ENCODE measurements around the gene PARD3B.
"Not testable (repeated sequence)": the region's sequence is repeated elsewhere in the genome, so short reads cannot be mapped to it uniquely, and the experiment has no call there.

Gene PARD3B

GRCh38 chr2:205451901-205452512, 906.7 kb downstream of the PARD3B start:
- DNase-seq, result no peak

DNA sequence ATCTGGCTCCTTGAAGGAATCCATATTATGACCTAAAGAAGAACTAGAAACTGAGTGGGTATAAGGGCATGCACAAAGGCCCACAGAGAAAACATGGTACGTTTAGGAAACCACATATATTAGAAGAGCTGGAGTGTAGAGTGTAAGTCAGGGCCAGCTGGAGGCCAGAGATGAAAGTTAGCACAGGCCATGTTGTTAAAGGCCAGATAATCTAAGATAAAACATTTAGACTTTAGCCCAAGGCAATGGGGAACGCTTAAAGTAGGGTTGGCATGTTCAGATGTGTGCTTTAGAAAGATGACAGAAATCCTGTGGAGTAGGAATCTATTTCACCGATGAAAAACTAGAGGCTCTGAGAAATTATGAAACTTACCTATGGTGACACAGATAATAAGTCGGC, 907.9 kb downstream of the PARD3B start:
- no peak for DNase-seq

DNA sequence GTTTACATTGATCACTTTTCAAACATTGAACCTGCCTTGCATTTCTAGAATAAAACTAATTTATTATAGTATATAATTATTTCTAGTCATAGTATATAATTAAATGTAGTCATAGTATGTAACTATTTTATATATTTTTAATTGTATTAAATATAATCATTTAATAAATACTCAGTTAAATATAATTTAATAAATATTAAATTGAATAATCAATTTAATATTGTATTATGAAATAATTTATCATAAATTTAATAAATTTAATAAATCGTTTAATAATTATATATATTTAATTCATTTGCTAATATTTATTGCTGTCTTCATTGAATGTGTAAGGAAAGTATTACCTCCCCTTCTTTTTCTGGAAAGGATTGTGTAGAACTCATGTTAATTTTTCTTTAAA, 911.4 kb downstream of the PARD3B start:
- DNase-seq, result no peak

- no peak for DNase-seq
These were observed 914.9 kb downstream of the PARD3B start for GRCh38 chr2:205460217-205460616.

DNA sequence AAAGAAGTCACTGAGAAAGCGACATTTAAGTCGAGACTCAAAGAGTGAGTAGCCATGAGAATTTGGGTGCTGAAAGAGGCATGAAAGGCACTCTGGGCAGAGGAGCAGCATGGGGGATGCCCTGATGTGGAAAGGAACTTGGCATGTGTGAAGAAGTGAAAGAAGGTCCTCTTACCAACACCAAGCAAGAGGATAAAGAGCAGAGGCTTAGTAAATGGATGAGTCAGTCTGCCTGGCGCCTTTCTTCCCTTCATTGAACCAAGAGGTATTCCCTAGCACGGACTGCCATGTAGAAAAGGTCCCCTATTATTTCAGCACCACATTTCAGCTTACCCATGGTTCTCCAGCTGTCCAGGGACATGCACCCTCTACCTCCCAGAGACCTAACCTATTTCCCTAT, 915.9 kb downstream of the PARD3B start:
- no peak for DNase-seq

GRCh38 chr2:205461678-205462665, 916.7 kb downstream of the PARD3B start:
- DNase-seq, result no peak

DNA sequence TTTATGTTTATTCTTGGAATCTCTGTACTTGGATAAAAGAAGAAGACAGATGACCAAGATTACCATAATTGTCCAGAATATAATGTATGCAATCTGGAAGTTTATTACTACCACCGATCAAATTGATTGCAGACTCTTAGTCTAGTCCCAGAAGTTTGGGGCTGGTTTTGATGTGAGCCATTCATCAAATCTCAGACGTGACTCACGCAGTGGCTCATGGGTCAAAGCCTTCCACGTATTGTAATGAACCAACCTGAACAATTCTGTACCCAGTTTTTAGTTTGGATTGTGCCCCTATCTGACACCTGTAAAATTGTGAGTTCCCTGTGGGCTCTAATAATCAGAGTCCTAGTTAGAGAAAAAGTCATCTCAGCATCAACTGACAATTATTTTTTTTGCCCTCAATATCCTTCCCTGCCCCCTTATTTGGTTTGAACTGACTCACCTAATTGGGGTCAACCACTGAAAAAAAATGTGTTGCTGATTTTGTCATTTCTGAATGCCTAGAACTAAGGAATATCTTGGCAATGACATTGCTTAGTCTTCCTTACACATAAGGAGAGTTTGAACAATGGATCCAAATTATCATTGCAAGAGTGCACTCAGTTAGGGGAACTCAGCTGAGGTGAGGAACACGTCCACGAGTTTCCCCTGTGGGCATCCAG, 917.5 kb downstream of the PARD3B start:
- DNase-seq, result no peak

DNA sequence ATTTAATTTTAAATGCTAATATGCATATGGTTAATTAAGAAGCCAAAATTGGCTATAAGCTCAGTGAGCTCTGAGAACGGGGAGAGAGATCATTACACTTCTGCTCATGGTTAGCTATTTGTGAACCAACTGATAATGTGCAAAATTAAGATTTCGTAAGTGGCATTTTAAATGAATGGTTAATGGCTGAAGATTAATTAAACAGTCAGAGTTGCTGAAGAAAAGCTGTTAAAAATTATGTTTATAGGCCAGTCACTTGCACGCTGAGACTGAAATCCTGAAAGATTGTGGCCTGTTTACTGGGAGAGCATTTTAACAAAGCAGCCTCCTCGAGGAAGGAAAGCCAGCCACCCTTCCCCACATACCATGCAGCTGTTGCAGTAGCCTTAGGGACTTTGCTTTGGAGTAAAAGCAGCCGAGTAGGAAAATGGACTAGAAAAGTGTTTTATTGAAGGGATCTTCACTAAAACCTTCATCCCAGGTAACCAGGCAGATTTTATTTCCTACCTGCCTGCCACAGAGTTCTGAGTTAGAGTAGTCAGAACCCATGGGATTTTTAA, 918.3 kb downstream of the PARD3B start:
- no peak for DNase-seq

DNA sequence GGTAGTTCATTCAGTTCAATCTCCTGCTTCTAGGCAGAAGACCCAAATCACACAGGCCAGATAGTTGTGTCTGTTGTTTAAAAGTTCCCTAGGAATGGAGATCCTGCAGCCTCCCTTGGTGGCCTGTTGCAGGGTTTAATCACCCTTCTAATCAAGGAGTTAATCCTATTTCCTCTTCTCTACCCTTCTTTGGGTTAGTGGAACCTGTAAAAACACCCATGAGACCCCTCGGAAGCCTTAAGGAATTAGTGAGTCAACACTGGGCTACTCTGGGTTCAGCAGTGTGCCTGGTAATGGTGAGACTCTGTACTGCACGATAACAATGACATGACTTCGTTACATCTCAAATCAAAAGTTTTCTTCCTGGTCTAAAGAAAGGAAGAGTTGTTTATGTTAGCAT, 919.4 kb downstream of the PARD3B start:
- DNase-seq, result no peak

- DNase-seq, result no peak
These were observed 920.5 kb downstream of the PARD3B start for GRCh38 chr2:205465791-205466190.

DNA sequence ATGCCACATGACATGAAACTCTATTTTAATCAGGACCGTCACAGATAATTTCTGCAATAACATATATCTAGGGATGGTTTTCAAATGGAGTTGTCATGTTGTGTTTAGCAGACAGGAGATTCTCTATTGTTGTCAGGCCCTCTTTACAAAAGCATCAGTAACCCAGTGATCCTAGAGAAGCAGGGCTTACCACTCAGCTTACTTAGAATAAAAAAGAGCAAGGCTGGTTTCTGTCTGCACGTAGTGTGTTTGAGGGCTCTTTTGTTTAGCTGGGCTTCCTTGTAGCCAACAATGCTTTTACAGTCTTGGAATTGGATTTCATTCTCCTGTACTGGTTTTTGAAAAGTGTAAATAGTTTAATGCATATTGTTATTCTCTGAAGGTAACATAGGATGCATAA, 926.5 kb downstream of the PARD3B start:
- DNase-seq, result no peak

DNA sequence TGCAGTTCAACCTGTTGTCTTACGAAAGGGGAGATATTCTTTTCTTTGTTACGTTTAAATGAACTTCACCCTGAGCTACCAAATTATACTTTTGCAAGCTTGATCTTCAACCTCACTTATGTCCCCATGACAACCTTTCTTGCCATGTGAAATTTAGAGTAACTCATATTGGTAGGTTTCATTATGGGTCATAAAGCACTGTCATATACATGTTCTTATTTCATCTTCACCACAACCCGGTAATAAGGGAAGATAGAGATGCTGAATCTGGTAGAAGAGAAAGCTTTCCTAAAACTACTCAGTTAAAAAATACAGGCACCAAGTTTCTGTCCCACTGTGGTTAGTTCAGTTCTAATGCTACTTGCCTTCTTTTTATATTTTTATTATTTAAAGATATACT, 928.5 kb downstream of the PARD3B start:
- DNase-seq, result no peak

GRCh38 chr2:205474741-205475415, 929.6 kb downstream of the PARD3B start:
- DNase-seq, result no peak

DNA sequence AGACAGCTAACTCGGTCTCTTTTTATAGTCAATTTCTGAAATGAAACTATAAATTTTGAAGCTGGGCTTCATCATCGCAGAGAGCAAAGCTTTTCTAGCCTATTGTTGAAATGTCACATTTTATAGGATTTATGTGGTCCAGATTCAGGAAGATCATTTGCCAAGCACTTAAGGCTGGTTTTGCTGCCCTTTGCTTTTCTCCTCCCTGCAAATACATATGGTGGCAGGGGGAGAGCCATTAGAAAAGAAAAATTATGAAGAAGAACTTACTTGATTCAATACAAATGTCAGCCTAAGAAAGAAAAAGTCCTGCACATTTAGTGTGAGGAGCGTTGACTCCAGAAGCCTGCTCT, 930.1 kb downstream of the PARD3B start:
- DNase-seq, result no peak

GRCh38 chr2:205477016-205477705, 931.9 kb downstream of the PARD3B start:
- DNase-seq, result no peak

GRCh38 chr2:205481861-205482260, 936.6 kb downstream of the PARD3B start:
- DNase-seq, result no peak

DNA sequence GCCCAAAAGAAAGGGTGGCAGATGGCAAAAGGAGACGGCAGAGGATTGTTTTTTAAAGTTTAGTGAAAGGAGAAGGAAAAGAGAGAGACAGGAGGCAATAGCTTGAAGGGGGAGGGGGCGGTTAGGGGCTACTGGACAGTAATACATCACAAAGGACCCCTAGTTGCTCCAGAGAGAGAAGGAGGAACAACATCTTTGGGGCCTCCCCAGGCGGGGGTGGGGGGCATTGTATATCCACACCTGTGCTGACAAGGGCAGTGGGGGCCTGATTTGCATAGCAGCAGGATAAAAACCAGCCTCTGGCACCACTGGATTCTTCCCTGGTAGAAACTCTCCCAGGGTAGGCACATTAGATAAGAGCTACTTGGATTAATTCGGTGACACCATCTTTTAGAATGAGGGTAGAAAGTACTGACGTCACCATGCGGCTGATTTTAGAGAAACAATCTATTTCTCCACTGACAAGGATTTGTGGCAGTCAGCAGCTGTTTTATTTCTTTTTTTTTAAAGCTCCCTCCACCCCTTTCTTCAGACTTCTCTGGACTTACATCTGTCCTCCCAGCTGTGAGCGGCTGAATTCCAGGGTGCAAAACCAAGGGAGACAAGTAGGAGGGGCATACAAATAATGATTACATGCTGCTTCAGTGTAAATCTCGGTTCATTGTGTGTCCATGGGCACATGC, 937.3 kb downstream of the PARD3B start:
- no peak for DNase-seq

DNA sequence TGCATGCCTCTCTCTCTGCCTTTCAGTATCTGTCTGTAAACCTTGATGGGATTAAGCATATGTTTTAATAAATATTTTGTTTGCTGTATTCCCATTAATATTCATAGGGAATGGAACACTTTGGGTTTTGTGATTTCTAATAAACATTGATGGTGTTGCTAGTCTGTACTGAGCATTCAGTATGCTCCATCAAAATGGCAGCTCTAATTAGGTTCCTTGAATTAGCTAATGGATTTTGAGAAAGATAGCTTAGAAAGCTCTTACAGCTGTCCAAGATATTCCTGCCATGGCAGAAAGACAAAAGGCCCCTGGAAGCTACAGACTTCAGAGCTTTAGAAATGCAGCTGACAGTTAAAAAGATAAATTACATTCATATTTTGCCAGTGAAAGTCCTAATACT, 937.8 kb downstream of the PARD3B start:
- DNase-seq, result no peak

DNA sequence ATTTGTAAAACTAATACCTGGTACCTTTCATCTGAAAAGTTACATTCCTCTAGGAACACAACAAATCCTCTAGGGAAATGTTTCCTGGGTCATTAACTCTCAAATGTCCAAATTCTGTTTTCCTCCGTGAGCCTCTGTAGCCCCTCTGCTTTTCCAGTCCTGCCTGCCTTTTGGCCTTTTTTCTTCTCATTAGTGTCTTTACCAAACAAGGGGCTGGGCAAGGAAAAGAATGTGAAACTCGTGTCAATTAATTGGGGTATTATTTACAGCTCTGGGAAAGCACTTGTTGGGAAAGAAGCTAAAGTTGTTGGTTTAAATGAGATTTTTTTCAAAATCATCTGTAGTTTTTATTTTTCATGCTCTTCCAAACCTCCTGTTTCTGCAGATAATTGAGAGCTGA, 938.9 kb downstream of the PARD3B start:
- DNase-seq, result no peak

GRCh38 chr2:205484764-205485163, 939.5 kb downstream of the PARD3B start:
- DNase-seq, result no peak

DNA sequence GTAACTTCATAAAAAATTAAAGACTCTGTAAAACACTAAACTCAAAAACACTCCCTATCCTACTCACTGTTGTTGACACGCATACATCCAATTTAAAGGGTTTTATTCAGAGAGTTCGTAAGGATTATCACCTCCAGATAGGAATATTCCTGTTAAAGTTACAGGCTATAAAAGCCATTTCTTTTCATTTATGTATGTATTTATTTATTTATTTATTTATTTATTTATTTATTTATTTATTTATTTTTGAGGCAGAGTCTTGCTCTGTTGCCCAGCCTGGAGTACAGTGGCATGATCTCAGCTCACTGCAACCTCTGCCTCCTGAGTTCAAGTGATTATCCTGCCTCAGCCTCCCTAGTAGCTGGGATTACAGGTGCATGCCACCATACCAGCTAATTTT, 948.3 kb downstream of the PARD3B start:
- DNase-seq, result not testable (repeated sequence)
